Inflammatory macrophage treated with lipopolysaccharide for 1 hour (primary cell): ENCODE results near the gene TIAM2.
"Not testable (repeated sequence)": the region's sequence is repeated elsewhere in the genome, so short reads cannot be mapped to it uniquely, and the experiment has no call there.

Experiments used
- DNase-seq, 2 donors: peaks; one replicate each; pipeline ENCODE4 v3.0.0-alpha.2; 2020 to 2022

Gene TIAM2

DNA sequence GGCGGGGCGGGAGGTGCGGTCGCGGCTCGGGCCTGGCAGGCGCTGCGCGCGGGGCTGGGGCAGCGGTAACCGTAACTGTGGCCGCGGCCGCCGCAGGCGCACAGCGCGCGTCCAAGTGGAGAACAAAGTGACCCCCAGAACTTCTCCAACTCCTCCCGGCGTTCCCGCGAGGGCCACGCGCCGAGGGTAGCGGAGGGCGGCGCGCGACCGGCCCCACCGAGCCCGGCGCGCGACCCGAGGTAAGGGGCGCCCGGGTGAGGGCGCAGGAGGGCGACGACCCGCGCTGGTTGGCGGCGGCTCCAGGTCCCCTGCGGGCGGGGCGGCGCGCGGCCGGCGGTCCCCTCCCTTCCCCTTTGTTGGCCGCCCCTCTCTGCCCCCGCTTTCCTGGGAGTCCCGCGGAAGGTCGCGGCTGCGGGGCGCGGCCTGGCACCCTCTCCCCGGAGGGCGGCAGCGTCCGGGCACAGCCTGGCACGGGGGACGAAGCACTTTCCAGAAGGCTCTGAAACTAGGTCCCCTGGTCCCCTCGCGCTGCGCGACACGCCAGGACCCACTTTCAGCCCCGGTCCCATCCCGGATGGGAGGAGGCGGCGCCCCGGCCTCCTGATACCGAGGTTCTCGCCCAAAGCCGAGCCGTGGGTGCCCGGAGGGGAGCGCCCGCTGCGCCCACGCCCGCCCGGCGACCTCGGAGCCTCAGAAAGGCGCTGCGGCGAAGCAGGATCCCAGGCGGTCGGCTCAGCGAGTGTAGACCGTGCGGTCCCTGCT lies at the start of gene TIAM2:
Gene TIAM2 (plus strand): TSS at position 62 of the 762 bp plus-strand sequence. CDS start 133,909 bp downstream, outside the sequence.
- no peak for DNase-seq

GRCh38 chr6:154950979-154951344 lies 44.2 kb upstream of the TIAM2 start:
- no peak for DNase-seq

DNA sequence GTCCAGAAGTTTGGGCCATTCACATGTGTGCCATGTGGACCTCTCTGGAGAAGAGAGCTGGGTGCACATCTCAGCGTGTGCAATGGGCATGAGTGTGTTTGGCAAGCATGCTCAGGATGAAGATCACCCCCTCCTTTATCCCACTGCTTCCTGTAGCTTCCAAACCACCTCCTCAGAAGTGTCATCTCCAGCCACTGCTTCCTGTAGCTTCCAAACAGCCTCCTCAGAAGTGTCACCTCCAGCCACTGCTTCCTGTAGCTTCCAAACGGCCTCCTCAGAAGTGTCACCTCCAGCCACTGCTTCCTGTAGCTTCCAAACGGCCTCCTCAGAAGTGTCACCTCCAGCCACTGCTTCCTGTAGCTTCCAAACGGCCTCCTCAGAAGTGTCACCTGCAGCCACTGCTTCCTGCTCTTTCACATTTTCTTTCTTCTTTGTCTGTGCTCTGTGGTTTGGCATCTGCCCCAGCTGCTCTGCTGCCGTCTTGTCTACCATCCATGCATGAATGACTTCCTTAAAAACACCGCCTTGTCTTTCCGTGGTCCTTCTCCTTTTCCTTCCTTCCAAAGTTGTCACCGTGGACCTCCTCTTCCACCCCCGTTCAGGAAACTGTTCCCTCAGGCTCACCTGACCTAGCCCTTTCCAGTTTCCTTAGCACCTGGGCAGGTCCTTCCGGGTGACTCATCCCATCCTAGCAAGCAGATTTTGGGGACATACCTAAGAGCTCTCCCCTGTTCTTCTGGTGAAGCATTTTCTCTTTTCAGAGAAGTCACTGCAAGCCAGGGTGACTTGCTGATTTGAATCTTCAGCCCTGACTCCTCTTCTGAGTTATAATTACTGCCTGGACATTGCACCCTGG lies 43.5 kb upstream of the TIAM2 start:
- no peak for DNase-seq

- DNase-seq: no peak
Observed at GRCh38 chr6:154953644-154954043, 41.5 kb upstream of the TIAM2 start.

GRCh38 chr6:154954347-154954746 lies 40.8 kb upstream of the TIAM2 start:
- DNase-seq: no peak

- DNase-seq: no peak
Observed at GRCh38 chr6:154956771-154957522, 38.2 kb upstream of the TIAM2 start.

DNA sequence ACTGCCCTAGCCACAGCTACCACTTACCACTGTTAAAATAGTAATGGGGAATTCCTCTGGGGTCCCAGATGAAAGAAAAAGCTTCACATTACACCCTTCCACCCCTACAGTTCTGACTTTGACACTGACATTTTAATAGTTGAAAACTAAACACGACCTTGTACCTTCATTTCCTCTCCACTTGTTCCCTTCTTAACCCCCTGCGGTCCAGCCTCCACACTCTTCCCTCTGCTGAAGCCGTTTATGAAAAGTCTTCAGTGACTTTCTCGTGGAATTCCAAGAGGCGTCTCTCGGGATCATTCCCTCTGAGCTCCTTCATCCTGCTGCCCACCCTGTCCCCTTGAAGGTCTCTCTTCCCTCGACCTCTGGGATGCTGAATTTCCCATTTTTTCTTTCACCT lies 36.6 kb upstream of the TIAM2 start:
- DNase-seq: no peak

- DNase-seq: no peak
Observed at GRCh38 chr6:154960299-154960843, 34.7 kb upstream of the TIAM2 start.

DNA sequence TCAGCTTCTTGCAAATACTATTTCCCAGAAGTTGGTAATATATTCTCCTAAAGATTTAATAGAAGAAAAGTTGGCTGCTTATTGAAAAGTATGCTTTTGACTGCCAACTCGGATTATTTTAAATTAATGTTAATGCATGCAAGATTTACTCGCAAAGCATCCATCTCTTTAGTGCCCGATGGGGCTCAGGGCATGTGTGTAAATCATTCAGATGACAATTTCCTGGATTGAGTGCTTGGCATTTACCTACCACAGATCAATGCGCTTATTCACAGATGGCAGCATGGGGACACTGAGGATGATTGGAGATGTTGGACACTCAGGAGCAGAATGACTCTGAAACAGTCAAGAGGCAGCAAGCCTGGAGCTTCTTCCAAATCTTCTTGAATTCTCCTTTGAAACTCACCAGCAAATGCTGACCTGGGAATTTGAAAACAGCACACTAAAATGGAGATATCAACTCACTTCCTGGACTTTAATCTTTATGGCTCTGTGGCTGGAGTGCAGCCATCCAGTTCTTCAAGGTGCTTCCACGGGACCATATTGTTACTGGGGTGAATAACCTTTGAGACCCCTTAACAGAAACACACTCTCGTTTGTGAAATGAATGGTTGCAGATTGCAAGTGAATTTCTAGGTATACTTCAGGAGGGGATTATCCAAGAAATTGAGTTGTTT lies 34.1 kb upstream of the TIAM2 start:
- no peak for DNase-seq

GRCh38 chr6:154962753-154963152 lies 32.4 kb upstream of the TIAM2 start:
- peak in 1 of 2 donors; percentile 69 for DNase-seq

GRCh38 chr6:154966065-154966770 lies 28.9 kb upstream of the TIAM2 start:
- not testable (repeated sequence) for DNase-seq

DNA sequence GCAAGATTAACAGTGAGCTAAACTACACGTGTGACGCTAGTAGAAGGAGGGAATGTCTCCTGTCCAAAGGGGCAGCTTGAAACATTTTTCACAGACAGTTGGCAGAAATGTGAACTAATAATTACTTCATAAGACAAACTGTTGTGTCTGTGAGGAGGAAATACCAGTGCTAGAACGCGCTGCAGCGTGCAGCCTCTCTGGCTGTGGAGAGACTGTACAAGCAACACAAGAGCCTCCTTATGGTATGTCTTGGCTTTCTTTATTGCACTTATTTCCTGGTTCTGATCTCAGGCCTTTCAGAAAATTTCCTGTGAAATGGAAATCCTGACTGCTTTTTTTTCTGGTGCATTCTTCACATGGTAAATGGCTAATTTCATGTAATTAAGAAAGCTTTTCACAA lies 25.3 kb upstream of the TIAM2 start:
- no peak for DNase-seq

DNA sequence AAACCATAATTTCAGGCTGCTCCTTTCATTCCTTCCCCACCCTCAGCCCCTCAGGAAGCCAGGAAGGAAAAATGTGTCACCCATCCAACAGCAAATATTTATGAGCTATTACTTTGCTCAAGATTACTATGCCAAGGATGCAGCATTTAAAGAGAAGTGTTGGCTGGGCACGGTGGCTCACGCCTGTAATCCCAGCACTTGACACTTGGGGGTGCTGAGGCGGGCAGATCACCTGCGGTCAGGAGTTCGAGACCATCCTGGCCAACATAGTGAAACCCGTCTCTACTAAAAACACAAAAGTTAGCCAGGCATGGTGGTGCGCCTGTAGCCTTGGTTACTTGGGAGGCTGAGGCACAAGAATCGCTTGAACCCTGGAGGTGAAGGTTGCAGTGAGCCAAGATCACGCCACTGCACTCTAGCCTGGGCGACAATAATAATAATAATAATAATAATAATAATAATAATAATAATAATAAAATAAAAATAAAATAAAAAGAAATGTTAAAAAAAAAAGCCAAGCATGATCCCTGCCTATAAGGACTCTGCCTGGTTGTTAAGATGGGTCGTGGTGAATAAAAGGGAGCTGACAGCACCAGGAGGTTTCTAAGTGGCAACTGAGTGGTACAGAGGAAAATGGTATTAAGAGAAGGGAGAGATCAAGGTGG lies 20.5 kb upstream of the TIAM2 start:
- no peak for DNase-seq

DNA sequence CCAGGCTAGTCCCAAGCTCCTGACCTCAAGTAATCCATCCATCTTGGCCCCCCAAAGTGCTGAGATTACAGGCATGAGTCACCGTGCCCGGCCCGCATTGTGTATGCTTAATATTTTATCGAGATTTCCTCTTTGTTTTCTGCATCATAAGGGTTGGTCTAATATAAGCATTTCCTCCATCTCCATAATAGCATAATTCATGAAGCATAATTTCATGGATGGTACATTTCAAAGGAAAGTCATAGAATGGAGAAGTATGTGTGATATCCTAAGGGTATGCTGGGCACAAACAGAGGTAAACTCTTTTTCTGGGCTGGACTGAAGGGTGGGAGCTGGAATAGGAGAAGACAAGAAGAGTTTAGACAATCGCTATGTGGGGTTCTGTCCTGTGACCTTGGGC lies 17.5 kb upstream of the TIAM2 start:
- no peak for DNase-seq

DNA sequence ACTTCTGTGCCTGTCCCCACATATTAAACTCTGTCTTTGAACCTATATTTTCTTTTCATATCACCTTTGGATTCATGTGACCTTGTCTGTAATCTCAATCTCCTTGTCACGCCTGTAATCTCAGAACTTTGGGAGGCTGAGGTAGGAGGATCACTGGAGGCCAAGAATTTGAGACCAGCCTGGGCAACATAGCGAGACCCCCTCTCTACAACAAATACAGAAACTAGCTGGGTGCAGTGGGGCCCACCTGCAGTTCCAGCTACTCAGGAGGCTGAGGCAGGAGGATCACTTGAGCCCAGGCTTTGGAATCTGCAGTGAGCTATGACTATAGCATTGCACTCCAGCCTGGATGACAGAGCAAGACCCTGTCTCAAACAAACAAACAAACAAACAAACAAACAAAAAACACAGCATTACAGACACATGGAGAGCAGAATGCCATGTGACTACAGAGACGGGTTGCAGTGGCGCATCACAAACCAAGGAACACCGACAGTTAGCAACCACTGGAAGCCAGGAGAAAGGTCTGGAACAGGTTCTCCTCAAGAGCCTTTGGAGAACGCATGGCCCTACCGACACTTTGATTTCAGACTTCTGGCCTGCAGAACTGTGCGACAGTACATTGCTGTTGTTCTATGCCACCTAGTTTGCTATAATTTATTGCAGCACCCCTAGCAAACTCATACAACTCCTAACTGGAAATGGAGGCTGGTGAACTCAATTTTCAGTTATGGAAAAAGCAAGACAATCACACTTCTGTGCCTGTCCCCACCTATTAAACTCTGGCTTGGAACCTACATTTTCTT lies 14.6 kb upstream of the TIAM2 start:
- no peak for DNase-seq

- DNase-seq: no peak
Observed at GRCh38 chr6:154981079-154981870, 13.8 kb upstream of the TIAM2 start.

- DNase-seq: no peak
Observed at GRCh38 chr6:154984146-154984545, 11.0 kb upstream of the TIAM2 start.

DNA sequence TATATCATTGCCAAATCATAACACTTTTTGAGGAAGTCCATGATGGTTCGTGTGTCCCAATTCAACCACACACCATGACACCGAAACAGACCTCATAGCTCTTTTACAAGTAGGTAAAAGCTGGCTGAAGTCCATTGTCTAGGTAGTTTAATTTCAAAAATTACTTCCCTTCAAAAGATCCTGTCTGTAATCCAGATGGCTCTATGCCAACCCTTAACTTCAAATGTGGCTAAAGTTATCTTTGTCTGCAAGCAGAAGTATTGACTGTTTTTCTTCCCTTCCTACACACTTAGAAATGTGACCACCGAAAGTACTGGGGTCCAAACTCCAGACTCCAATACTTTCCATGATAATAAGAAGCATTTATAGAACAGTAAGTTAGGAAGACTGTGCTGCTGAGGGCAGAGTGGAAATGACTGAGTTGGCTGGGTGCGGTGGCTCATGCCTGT lies 8.3 kb upstream of the TIAM2 start:
- peak; percentile 4 to 25 for DNase-seq

DNA sequence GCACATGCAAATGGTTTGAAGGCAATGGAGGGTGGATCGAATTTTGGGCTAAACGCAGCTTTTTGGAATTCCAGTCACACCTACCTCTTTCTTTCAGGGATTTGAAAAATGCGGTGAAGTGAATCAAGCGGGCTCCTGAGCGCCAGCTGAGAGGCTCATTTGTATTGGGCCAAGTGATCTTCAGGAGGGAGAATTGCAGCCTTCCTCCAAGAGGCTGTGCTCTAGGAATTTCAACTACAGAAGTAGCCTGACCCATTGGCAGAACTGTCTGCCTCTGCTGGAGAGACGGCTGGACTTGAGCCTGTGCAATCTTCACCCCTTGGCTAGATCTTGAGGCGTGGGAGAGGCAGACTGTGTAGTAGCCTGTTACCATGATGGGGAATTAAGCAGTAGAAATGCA lies 5.7 kb upstream of the TIAM2 start:
- DNase-seq: no peak
